ENCODE data around the gene LAMTOR4. TPM values are rescaled to one million over a fixed set of nuclear protein-coding genes. Genes with fewer than 3 reads are reported as not detected.
A peak's percentile ranks its signal among the peaks of the same experiment; 100 is the strongest.

LAMTOR4 gene
- total and polyA plus RNA-seq, 12 donors: 33.1 to 266 (median 159) TPM

- no peaks in the 10 kb centered on the region for H3K36me3 ChIP-seq (replicated peaks in 1 of 2)
- TF ChIP-seq CTCF (IDR thresholded peaks at IDR 0.05) (peak in 1 of 6 experiments; percentile 12), POLR2A (IDR thresholded peaks at IDR 0.05) (no peak)
- H3K4me3 ChIP-seq: peak overlapping the region; percentile 57 to 95 (median 71)
- intact Hi-C loops (cut with DNase I): no loop called here
- H3K27me3 ChIP-seq: no peaks in the 10 kb centered on the region
- no peak for DNase-seq
- H3K27ac ChIP-seq: peak overlapping the region; percentile 87 to 99 (median 92)
- H3K4me1 ChIP-seq (replicated peaks in 1 of 2): peaks cover 14 to 26% of the 10 kb centered on the region in 2 donors
- 11 to 20% (median 13%) methylated on average over 17 to 29 of the region's 29 CpGs for WGBS, 4 donors
- no peaks in the 10 kb centered on the region for H3K9me3 ChIP-seq (replicated peaks in 1 of 3)
These were observed 22.3 kb upstream of the LAMTOR4 start for GRCh38 chr7:100126239-100126930.

DNA sequence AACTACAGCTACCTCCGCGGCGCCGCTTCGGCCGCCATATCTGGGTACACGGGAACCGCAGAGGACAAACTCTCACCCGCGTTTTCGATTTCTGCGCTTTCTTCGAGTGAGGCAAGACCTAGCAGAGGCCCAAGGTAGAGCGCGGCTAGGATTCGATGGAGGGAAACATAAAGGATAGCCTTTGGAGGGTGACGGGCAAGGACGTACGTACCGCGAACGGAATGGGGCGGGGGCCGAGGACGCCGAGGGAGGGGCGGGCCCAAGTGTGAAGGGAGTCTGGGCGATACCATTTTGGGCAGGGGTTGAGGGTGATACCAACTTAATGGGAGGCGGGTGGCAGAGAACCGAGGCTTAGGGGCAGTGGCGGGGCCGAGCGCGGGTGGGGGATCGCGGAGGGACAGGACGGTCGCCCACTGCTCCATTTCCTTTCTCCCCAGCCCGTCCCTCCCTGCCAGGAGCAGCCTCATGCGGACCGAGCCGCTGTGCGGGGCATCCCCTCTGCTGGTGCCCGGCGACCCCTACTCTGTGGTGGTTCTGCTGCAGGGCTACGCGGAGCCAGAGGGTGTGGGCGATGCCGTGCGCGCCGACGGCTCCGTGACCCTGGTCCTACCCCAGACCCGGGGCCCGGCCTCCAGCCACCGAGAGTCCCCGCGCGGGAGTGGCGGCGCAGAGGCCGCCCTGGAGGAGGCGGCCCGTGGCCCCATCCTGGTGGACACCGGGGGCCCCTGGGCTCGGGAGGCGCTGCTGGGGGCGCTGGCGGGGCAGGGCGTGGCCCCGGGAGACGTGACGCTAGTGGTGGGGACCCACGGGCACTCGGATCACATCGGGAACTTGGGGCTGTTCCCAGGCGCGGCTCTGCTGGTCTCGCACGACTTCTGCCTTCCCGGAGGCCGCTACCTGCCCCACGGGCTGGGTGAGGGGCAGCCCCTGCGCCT is 21.5 kb upstream of the LAMTOR4 start, which contains the start of gene MBLAC1:
TSS of gene MBLAC1 (plus strand) at position 37 of the 935 bp plus-strand sequence. CDS start at position 466, 429 bp downstream.
- H3K36me3 ChIP-seq (replicated peaks in 1 of 2): no peaks in the 10 kb centered on the region
- H3K27me3 ChIP-seq: no peaks in the 10 kb centered on the region
- TF ChIP-seq POLR2A (IDR thresholded peaks at IDR 0.05): peak; percentile 22 to 59
- TF ChIP-seq CTCF (IDR thresholded peaks at IDR 0.05): no peak
- intact Hi-C loops (cut with DNase I): no loop called here
- peak within 1 kb of the TSS; percentile 87 to 99 (median 92) for H3K27ac ChIP-seq
- H3K4me3 ChIP-seq: peak within 1 kb of the TSS; percentile 57 to 95 (median 71)
- H3K4me1 ChIP-seq (replicated peaks in 1 of 2): peaks cover 14 to 26% of the 10 kb centered on the region in 2 donors
- H3K9me3 ChIP-seq (replicated peaks in 1 of 3): no peaks in the 10 kb centered on the region
- 0 to 1% (median 0%) methylated on average over 24 to 85 of the region's 85 CpGs for WGBS, 4 donors
- DNase-seq: peak; percentile 88 to 94 (median 91)

GRCh38 chr7:100127866-100128636 is 20.7 kb upstream of the LAMTOR4 start:
- intact Hi-C loops (cut with DNase I): no loop called here
- Histone ChIP-seq H3K27me3 (no peaks in the 10 kb centered on the region), H3K4me3 (peak overlapping the region; percentile 25 to 95 (median 71)), H3K27ac (peak overlapping the region in 3 of 5 donors; percentile 87 to 99 (median 95)), H3K36me3 (replicated peaks in 1 of 2) (no peaks in the 10 kb centered on the region), H3K4me1 (replicated peaks in 1 of 2) (peaks cover 14 to 26% of the 10 kb centered on the region in 2 donors), H3K9me3 (replicated peaks in 1 of 3) (no peaks in the 10 kb centered on the region)
- TF ChIP-seq CTCF (IDR thresholded peaks at IDR 0.05): no peak
- TF ChIP-seq POLR2A (IDR thresholded peaks at IDR 0.05): no peak
- 4 to 6% (median 5%) methylated on average over 22 to 37 of the region's 37 CpGs for WGBS, 4 donors
- DNase-seq: peak in 3 of 7 donors; percentile 38 to 43 (median 39)

Data from adrenal gland (tissue), 12 donors.